Limb (tissue), 2 donors: ENCODE data around the gene FAM163B.
"Not testable (repeated sequence)": the region's sequence is repeated elsewhere in the genome, so short reads cannot be mapped to it uniquely, and the experiment has no call there.

ENCODE experiments used
- DNase-seq, 2 donors: peaks; one replicate each; pipeline ENCODE4 v3.0.0-alpha.2; 2016; ENCODE audit errors: extremely low spot score in 2 of 2

FAM163B gene

GRCh38 chr9:133569891-133570690, 39.1 kb downstream of the FAM163B start:
- no peak for DNase-seq

- DNase-seq: no peak
Measured at GRCh38 chr9:133569121-133569785, 39.9 kb downstream of the FAM163B start.

- DNase-seq: no peak
Measured at GRCh38 chr9:133568186-133568585, 41.0 kb downstream of the FAM163B start.

- no peak for DNase-seq
Measured at GRCh38 chr9:133566817-133567216, 42.4 kb downstream of the FAM163B start.

- DNase-seq: no peak
Measured at GRCh38 chr9:133566382-133566781, 42.8 kb downstream of the FAM163B start.

- DNase-seq: no peak
Measured at GRCh38 chr9:133564451-133565116, 44.6 kb downstream of the FAM163B start.

- DNase-seq: not testable (repeated sequence)
Measured at GRCh38 chr9:133563814-133564213, 45.4 kb downstream of the FAM163B start.

GRCh38 chr9:133563291-133563796, 45.8 kb downstream of the FAM163B start:
- no peak for DNase-seq

- DNase-seq: no peak
Measured at GRCh38 chr9:133562611-133563290, 46.4 kb downstream of the FAM163B start.

- no peak for DNase-seq
Measured at GRCh38 chr9:133561976-133562554, 47.1 kb downstream of the FAM163B start.

GRCh38 chr9:133560944-133561343, 48.2 kb downstream of the FAM163B start:
- DNase-seq: no peak

- DNase-seq: no peak
Measured at GRCh38 chr9:133560311-133560710, 48.9 kb downstream of the FAM163B start.

- DNase-seq: no peak
Measured at GRCh38 chr9:133558191-133559126, 50.7 kb downstream of the FAM163B start.

- DNase-seq: no peak
Measured at GRCh38 chr9:133557581-133557980, 51.6 kb downstream of the FAM163B start.

- DNase-seq: no peak
Measured at GRCh38 chr9:133556354-133556753, 52.8 kb downstream of the FAM163B start.

GRCh38 chr9:133554729-133555128, 54.5 kb downstream of the FAM163B start:
- no peak for DNase-seq

- DNase-seq: no peak
Measured at GRCh38 chr9:133553973-133554713, 55.0 kb downstream of the FAM163B start.

- no peak for DNase-seq
Measured at GRCh38 chr9:133553123-133553522, 56.1 kb downstream of the FAM163B start.

- DNase-seq: no peak
Measured at GRCh38 chr9:133552236-133552635, 57.0 kb downstream of the FAM163B start.
